GM12891 (cell line): ENCODE measurements around the gene DNM3.

Source experiments
- PAX5 ChIP-seq: IDR thresholded peaks from 2 replicates; pipeline ENCODE4 v1.6.1; 2011; ENCODE audit warnings: low read length, moderate library complexity, mild to moderate bottlenecking; ENCODE audit not compliant: insufficient read depth, severe bottlenecking
- POLR2A ChIP-seq: IDR thresholded peaks from 2 replicates; pipeline ENCODE4 v1.6.1; 2011; ENCODE audit warnings: low read depth, low read length, control low read depth
- POLR2AphosphoS5 ChIP-seq: IDR thresholded peaks from 2 replicates; pipeline ENCODE4 v1.6.1; 2011; ENCODE audit warnings: low read depth, low read length, control low read depth
- POU2F2 ChIP-seq: IDR thresholded peaks from 2 replicates; pipeline ENCODE4 v1.6.1; 2011; ENCODE audit warnings: low read depth, mild to moderate bottlenecking, control low read depth, low read length, moderate library complexity
- SPI1 ChIP-seq: IDR thresholded peaks from 2 replicates; pipeline ENCODE4 v1.6.1; 2011; ENCODE audit warnings: low read depth, low read length, control low read depth
- TAF1 ChIP-seq: IDR thresholded peaks from 2 replicates; pipeline ENCODE4 v1.6.1; 2011; ENCODE audit warnings: low read depth, low read length, control low read depth

- TF ChIP-seq POLR2AphosphoS5 (no peak), TAF1 (no peak), POLR2A (no peak), POU2F2 (no peak), SPI1 (no peak), PAX5 (no peak)
Measured at GRCh38 chr1:172460177-172460576, 618.9 kb downstream of the DNM3 start.
